Peyer's patch (tissue), 4 donors: ENCODE results near the gene MON1A.

Source experiments
- POLR2A ChIP-seq, 2 donors: fragments of 450-650 bp; IDR thresholded peaks; one replicate each; pipeline ENCODE4 v1.5.1; 2017; ENCODE audit warnings: antibody characterized with exemption in 2 of 2, mild to moderate bottlenecking in 2 of 2, moderate library complexity in 2 of 2
- TF ChIP-seq, protein P1 (sequence below), 6 experiments: fragments of 450-650 bp in 4 of 6; fragments of 200-600 bp in 2 of 6; sonication (generic) in 1 of 6; IDR thresholded peaks; one replicate each; pipeline ENCODE4 v1.5.1; 2017 to 2019; ENCODE audit warnings: antibody characterized with exemption in 6 of 6, mild to moderate bottlenecking in 3 of 6, moderate library complexity in 1 of 6

- no peak for TF ChIP-seq POLR2A (IDR thresholded peaks at IDR 0.05)
- TF ChIP-seq, protein P1, sequence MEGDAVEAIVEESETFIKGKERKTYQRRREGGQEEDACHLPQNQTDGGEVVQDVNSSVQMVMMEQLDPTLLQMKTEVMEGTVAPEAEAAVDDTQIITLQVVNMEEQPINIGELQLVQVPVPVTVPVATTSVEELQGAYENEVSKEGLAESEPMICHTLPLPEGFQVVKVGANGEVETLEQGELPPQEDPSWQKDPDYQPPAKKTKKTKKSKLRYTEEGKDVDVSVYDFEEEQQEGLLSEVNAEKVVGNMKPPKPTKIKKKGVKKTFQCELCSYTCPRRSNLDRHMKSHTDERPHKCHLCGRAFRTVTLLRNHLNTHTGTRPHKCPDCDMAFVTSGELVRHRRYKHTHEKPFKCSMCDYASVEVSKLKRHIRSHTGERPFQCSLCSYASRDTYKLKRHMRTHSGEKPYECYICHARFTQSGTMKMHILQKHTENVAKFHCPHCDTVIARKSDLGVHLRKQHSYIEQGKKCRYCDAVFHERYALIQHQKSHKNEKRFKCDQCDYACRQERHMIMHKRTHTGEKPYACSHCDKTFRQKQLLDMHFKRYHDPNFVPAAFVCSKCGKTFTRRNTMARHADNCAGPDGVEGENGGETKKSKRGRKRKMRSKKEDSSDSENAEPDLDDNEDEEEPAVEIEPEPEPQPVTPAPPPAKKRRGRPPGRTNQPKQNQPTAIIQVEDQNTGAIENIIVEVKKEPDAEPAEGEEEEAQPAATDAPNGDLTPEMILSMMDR (IDR thresholded peaks at IDR 0.05): no peak
These were observed 36.8 kb upstream of the MON1A start for GRCh38 chr3:49966233-49966942.
